ENCODE measurements around the gene ALB. TPM values are rescaled to one million over a fixed set of nuclear protein-coding genes. Genes with fewer than 3 reads are reported as not detected.

The ALB gene
- total RNA-seq, 1 donor from 2014 or later, result 0.70 TPM

DNA sequence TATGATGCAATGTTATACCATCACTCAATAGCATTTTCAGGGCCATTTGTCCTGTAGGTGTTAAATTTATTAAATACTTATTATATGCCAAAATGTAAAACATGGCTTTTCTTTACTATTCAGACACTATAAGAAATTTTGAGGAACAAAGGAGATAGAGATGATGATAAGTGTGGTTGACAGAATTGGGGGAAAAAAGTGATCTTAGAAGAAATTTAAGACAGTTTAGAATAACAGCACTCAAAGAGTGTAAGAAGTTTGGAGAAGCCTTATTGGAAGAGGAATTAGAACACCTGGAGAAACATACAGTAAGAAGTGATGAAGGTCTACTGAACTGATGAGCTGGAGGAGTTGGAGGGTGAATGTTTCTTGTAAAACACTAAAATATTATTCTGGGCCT lies 19.1 kb downstream of the ALB start:
- H3K4me3 Mint-ChIP-seq, result no peak overlapping the region
- no peak overlapping the region for H3K27ac Mint-ChIP-seq (ENCODE audit: unreplicated experiment)
- no peaks in the 10 kb centered on the region for H3K36me3 Mint-ChIP-seq (ENCODE audit: low read depth)

DNA sequence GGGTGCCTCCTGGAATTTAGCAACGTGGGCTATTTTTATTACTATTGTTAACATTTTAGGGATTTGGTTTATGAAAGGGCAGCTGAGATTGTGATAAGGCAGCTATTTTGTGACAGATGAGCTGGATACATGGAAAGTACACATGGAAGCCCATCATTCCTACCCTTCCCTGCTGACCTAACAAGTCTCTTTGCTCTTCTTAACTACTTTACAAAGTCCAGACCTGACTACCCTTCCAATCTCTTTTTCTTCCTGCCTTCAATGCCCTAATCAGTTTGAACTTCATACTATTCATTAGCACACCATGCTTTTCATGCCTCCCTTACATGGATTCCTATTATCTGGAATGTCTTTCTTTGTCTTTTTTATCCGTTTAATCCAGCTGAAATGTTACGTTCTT lies 22.6 kb downstream of the ALB start:
- H3K27ac Mint-ChIP-seq (ENCODE audit: unreplicated experiment), result no peak overlapping the region
- H3K27me3 Mint-ChIP-seq (ENCODE audit: low read depth), result no peaks in the 10 kb centered on the region
- TF ChIP-seq, protein P1, sequence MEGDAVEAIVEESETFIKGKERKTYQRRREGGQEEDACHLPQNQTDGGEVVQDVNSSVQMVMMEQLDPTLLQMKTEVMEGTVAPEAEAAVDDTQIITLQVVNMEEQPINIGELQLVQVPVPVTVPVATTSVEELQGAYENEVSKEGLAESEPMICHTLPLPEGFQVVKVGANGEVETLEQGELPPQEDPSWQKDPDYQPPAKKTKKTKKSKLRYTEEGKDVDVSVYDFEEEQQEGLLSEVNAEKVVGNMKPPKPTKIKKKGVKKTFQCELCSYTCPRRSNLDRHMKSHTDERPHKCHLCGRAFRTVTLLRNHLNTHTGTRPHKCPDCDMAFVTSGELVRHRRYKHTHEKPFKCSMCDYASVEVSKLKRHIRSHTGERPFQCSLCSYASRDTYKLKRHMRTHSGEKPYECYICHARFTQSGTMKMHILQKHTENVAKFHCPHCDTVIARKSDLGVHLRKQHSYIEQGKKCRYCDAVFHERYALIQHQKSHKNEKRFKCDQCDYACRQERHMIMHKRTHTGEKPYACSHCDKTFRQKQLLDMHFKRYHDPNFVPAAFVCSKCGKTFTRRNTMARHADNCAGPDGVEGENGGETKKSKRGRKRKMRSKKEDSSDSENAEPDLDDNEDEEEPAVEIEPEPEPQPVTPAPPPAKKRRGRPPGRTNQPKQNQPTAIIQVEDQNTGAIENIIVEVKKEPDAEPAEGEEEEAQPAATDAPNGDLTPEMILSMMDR (conservative IDR thresholded peaks at IDR 0.05), result no peak

More for the DNA sequence above, 19.1 kb downstream of the ALB start:
- no peaks in the 10 kb centered on the region for H3K9me3 Mint-ChIP-seq
- TF ChIP-seq, protein P1 (conservative IDR thresholded peaks at IDR 0.05), result no peak
- H3K27me3 Mint-ChIP-seq (ENCODE audit: low read depth), result no peaks in the 10 kb centered on the region
- H3K4me1 Mint-ChIP-seq, result peaks cover 3% of the 10 kb centered on the region
- no peak for DNase-seq (ENCODE audit: low read depth, low spot score)

DNA sequence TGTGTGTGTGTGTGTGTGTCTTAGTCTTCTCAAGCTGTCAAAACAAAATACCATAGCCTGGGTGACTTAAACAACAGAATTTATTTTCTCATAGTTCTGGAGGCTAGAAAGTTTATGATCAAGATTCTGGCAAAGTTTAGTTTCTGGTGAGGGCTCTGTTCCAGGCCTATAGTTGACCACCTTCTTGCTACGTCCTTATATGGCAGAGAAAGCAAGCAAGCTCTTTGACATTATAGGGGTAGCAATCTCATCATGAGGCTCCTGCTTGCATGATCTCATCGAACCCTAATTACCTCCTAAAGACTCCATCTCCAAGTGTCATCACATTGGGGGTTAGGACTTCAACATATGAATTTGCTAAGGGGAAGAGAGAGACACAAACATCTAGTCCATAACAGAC lies 25.0 kb downstream of the ALB start:
- Mint-ChIP-seq H3K27me3 (ENCODE audit: low read depth) (no peaks in the 10 kb centered on the region), H3K4me1 (no peaks in the 10 kb centered on the region), H3K36me3 (ENCODE audit: low read depth) (no peaks in the 10 kb centered on the region), H3K9me3 (no peaks in the 10 kb centered on the region), H3K4me3 (no peak overlapping the region), H3K27ac (ENCODE audit: unreplicated experiment) (no peak overlapping the region)
- TF ChIP-seq, protein P1 (conservative IDR thresholded peaks at IDR 0.05), result no peak
- no peak for DNase-seq (ENCODE audit: low read depth, low spot score)

More for the DNA sequence above, 22.6 kb downstream of the ALB start:
- Mint-ChIP-seq H3K36me3 (ENCODE audit: low read depth) (no peaks in the 10 kb centered on the region), H3K4me3 (no peak overlapping the region), H3K4me1 (no peaks in the 10 kb centered on the region), H3K9me3 (no peaks in the 10 kb centered on the region)
- no peak for DNase-seq (ENCODE audit: low read depth, low spot score)

DNA sequence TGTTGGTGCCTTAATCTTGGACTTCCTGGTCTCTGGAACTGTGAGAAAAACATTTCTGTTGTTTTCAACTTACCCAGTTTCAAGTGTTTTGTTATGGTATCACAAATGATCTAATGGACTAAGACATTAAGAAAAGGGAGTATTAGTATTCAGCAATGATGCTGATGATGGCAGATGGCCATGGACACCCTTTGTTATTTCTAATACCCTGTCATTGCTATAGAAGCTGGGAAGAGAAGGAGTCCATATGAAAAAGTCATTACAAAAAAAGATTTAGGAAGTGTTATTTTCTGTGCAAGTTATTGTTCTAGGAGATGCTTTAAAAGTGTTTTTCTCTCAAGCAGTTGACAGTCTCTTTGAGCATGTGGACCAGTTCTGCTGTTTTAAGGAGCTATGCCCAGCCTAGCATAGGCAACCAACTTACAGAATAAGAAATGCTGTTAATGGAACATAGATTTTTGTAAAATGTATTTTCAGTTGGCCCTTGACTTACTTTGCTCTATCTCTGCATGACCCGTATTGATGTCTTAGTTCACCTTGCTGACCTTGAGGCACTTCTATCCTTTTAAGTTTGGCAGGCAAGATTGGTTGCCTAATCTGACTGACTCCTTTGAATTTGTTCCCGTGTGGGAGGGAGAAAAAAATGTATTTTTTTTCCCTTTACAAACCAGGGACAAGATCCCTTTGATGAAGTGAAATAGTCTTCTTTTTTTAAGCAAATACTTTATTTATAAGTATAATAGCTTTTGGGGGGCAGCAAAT lies 25.9 kb downstream of the ALB start:
- Mint-ChIP-seq H3K27ac (ENCODE audit: unreplicated experiment) (no peak overlapping the region), H3K36me3 (ENCODE audit: low read depth) (no peaks in the 10 kb centered on the region), H3K27me3 (ENCODE audit: low read depth) (no peaks in the 10 kb centered on the region), H3K4me1 (no peaks in the 10 kb centered on the region), H3K4me3 (no peak overlapping the region), H3K9me3 (no peaks in the 10 kb centered on the region)
- TF ChIP-seq, protein P1 (conservative IDR thresholded peaks at IDR 0.05), result no peak
- DNase-seq (ENCODE audit: low read depth, low spot score), result no peak

DNA sequence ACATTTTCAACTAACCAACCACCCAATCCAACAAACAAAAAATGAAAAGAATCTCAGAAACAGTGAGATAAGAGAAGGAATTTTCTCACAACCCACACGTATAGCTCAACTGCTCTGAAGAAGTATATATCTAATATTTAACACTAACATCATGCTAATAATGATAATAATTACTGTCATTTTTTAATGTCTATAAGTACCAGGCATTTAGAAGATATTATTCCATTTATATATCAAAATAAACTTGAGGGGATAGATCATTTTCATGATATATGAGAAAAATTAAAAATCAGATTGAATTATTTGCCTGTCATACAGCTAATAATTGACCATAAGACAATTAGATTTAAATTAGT lies 27.7 kb downstream of the ALB start:
- H3K4me3 Mint-ChIP-seq, result no peak overlapping the region
- H3K9me3 Mint-ChIP-seq, result no peaks in the 10 kb centered on the region
- H3K27me3 Mint-ChIP-seq (ENCODE audit: low read depth), result no peaks in the 10 kb centered on the region
- no peak for DNase-seq (ENCODE audit: low read depth, low spot score)
- no peaks in the 10 kb centered on the region for H3K36me3 Mint-ChIP-seq (ENCODE audit: low read depth)
- TF ChIP-seq, protein P1 (conservative IDR thresholded peaks at IDR 0.05), result no peak
- no peak overlapping the region for H3K27ac Mint-ChIP-seq (ENCODE audit: unreplicated experiment)
- no peaks in the 10 kb centered on the region for H3K4me1 Mint-ChIP-seq
